Erythroblast (primary cell): Measurements from ENCODE around the gene BICC1.

ENCODE experiments used
- GATA1 ChIP-seq: IDR thresholded peaks from 2 replicates; pipeline ENCODE4 v1.6.1; 2011; ENCODE audit warnings: low read depth, mild to moderate bottlenecking, control low read depth, low read length, moderate library complexity
- POLR2A ChIP-seq: IDR thresholded peaks from 2 replicates; pipeline ENCODE4 v1.6.1; 2011; ENCODE audit warnings: mild to moderate bottlenecking, low read length

- TF ChIP-seq POLR2A, result no peak
- no peak for TF ChIP-seq GATA1
Observed at GRCh38 chr10:58560068-58560467, 47.4 kb downstream of the BICC1 start.
